ENCODE measurements around the gene TLE2.
A peak's percentile ranks its signal among the peaks of the same experiment; 100 is the strongest.

GRCh38 chr19:3075605-3076431 is 46.7 kb upstream of the TLE2 start:
- no peak for TF ChIP-seq FOXJ2 (tag; IDR thresholded peaks at IDR 0.05)
- TF ChIP-seq GABPA (tag; conservative IDR thresholded peaks at IDR 0.05; ENCODE audit: low read depth): no peak
- no peak for TF ChIP-seq KLF10 (CRISPR knock-in tag; IDR thresholded peaks at IDR 0.05)
- TF ChIP-seq CEBPZ (IDR thresholded peaks at IDR 0.05; ENCODE audit: borderline replicate concordance, low read depth, low read length): no peak
- TF ChIP-seq CTCF (IDR thresholded peaks at IDR 0.05 in 2 of 3, conservative IDR thresholded peaks at IDR 0.05 in 1 of 3; ENCODE audit: insufficient read depth in 2 of 3, low read depth in 1 of 3, low read length in 3 of 3): peak; percentile 85 to 92 (median 91)
- TF ChIP-seq POLR2A (conservative IDR thresholded peaks at IDR 0.05): no peak
- no peak for TF ChIP-seq U2AF1 (optimal IDR thresholded peaks at IDR 0.05; ENCODE audit: low read depth, low read length)
- TF ChIP-seq POLR2AphosphoS5 (IDR thresholded peaks at IDR 0.05; ENCODE audit: control insufficient read depth, insufficient read depth, low read depth, low read length): no peak
- no peak for TF ChIP-seq EHMT2 (IDR thresholded peaks at IDR 0.05)
- TF ChIP-seq SMARCB1 (IDR thresholded peaks at IDR 0.05; ENCODE audit: insufficient read length, low read depth): no peak
- TF ChIP-seq MXI1 (IDR thresholded peaks at IDR 0.05; ENCODE audit: low read depth, low read length): no peak
- TF ChIP-seq YY1 (IDR thresholded peaks at IDR 0.05; ENCODE audit: borderline replicate concordance in 1 of 3, control insufficient read depth in 1 of 3, extremely low read depth in 1 of 3, insufficient read depth in 3 of 3, insufficient read length in 1 of 3, insufficient replicate concordance in 2 of 3, low read depth in 1 of 3, low read length in 2 of 3): peak in 1 of 3 experiments; percentile 49
